H1 (cell line): ENCODE data around the gene FGFRL1. TPM values are rescaled to one million over a fixed set of nuclear protein-coding genes. Genes with fewer than 3 reads are reported as not detected.

Experiments used
- CTCF ChIA-PET: fragments of 300-600 bp; sonication (Branson Sonifier 250); formaldehyde crosslinking; loops from one replicate; lab custom pipeline; 2021; ENCODE audit not compliant: partially characterized antibody; lab: Charles Lee
- POLR2A ChIA-PET: fragments of 300-600 bp; sonication (Branson Sonifier 250); formaldehyde crosslinking; loops from one replicate; lab custom pipeline; 2021; ENCODE audit warnings: inconsistent platforms; ENCODE audit not compliant: partially characterized antibody; lab: Charles Lee
- DNase-seq, 2 experiments: peaks; one replicate each; pipeline versions ENCODE4 v3.0.0 to v3.0.0-alpha.2; 2010 to 2022; ENCODE audit warnings: low spot score in 2 of 2, low read depth in 1 of 2, mixed read lengths in 1 of 2
- FAIRE-seq: peaks from 2 replicates; lab custom pipeline; 2011; peaks lifted over from hg19 to GRCh38; lab: Jason Lieb, UNC
- H2AFZ ChIP-seq: 2 replicates; pipeline ENCODE4 v1.8.1; 2012; ENCODE audit warnings: low read length, inconsistent platforms
- H2AK5ac ChIP-seq: 2 replicates; pipeline ENCODE4 v1.6.1; 2013; ENCODE audit warnings: low read depth, low read length
- H2BK120ac ChIP-seq: replicated peaks from 2 replicates; pipeline ENCODE3; 2013; ENCODE audit warnings: low read depth, low read length, inconsistent platforms
- H2BK12ac ChIP-seq: 2 replicates; pipeline ENCODE4 v1.6.1; 2013; ENCODE audit warnings: low read depth, low read length
- H2BK15ac ChIP-seq: 2 replicates; pipeline ENCODE4 v1.6.1; 2013; ENCODE audit warnings: low read length
- H2BK20ac ChIP-seq: 2 replicates; pipeline ENCODE4 v1.6.1; 2013; ENCODE audit warnings: low read length
- H2BK5ac ChIP-seq: 2 replicates; pipeline ENCODE4 v1.6.1; 2013; ENCODE audit warnings: low read depth, low read length
- H3K14ac ChIP-seq: 2 replicates; pipeline ENCODE4 v1.6.1; 2013; ENCODE audit warnings: inconsistent platforms; ENCODE audit not compliant: insufficient read length
- H3K18ac ChIP-seq: 2 replicates; pipeline ENCODE4 v1.6.1; 2013; ENCODE audit warnings: low read length; ENCODE audit errors: extremely low read depth
- H3K23ac ChIP-seq: 2 replicates; pipeline ENCODE4 v1.6.1; 2013; ENCODE audit warnings: inconsistent platforms; ENCODE audit not compliant: insufficient read length
- H3K23me2 ChIP-seq: 2 replicates; pipeline ENCODE4 v1.6.1; 2013; ENCODE audit warnings: low read depth, low read length
- H3K27ac ChIP-seq: 2 replicates; pipeline ENCODE4 v1.6.1; 2011; ENCODE audit warnings: low read depth, low read length, inconsistent platforms
- H3K27me3 ChIP-seq, 4 experiments: replicated peaks in 1 of 4; 1 replicate in 1 of 4; 2 replicates in 3 of 4; pipeline versions ENCODE4 v1.6.1 to v1.8.1; 2011 to 2013; ENCODE audit warnings: low read length in 3 of 4, mild to moderate bottlenecking in 3 of 4, inconsistent platforms in 2 of 4, mixed read lengths in 2 of 4, moderate library complexity in 1 of 4; ENCODE audit not compliant: control insufficient read depth in 3 of 4, insufficient read depth in 3 of 4; ENCODE audit errors: extremely low read depth in 1 of 4
- H3K36me3 ChIP-seq, 4 experiments: 2 replicates each; pipeline versions ENCODE4 v1.6.1 to v1.8.1; 2011 to 2013; ENCODE audit warnings: mild to moderate bottlenecking in 4 of 4, low read length in 3 of 4, moderate library complexity in 2 of 4, control low read depth in 1 of 4, inconsistent platforms in 1 of 4; ENCODE audit not compliant: insufficient read depth in 4 of 4, control insufficient read depth in 2 of 4
- H3K4ac ChIP-seq: replicated peaks from 2 replicates; pipeline ENCODE3; 2013; ENCODE audit warnings: low read length, low read depth, mixed read lengths, inconsistent platforms; ENCODE audit not compliant: insufficient read length
- H3K4me1 ChIP-seq, 4 experiments: replicated peaks in 1 of 4; 1 replicate in 1 of 4; 2 replicates in 3 of 4; pipeline versions ENCODE4 v1.6.1 to v1.8.1; 2011 to 2013; ENCODE audit warnings: low read length in 3 of 4, inconsistent platforms in 2 of 4, mixed read lengths in 1 of 4; ENCODE audit not compliant: insufficient read depth in 4 of 4, control insufficient read depth in 3 of 4
- H3K4me2 ChIP-seq, 2 experiments: 2 replicates each; pipeline versions ENCODE4 v1.6.1 to v1.8.1; 2011 to 2013; ENCODE audit warnings: low read depth in 2 of 2, low read length in 2 of 2, control low read depth in 1 of 2, inconsistent platforms in 1 of 2, mild to moderate bottlenecking in 1 of 2; ENCODE audit not compliant: insufficient read depth in 1 of 2
- H3K4me3 ChIP-seq, 4 experiments: fragments of 200-600, 300-600 bp in 1 of 4; sonication (generic), shearing (Covaris generic), sonication (Bioruptor Twin) in 1 of 4; 2 replicates each; pipeline versions ENCODE4 v1.5.1 to v1.8.1; 2011 to 2016; ENCODE audit warnings: low read length in 4 of 4, low read depth in 3 of 4, control low read depth in 2 of 4, inconsistent platforms in 2 of 4, mild to moderate bottlenecking in 2 of 4, mixed read lengths in 1 of 4, moderate library complexity in 1 of 4; ENCODE audit not compliant: insufficient read depth in 2 of 4; ENCODE audit errors: extremely low read depth in 1 of 4
- H3K56ac ChIP-seq: replicated peaks from 2 replicates; pipeline ENCODE3; 2013; ENCODE audit warnings: low read depth, mild to moderate bottlenecking, mixed read lengths, low read length, inconsistent platforms; ENCODE audit not compliant: insufficient read length
- H3K79me1 ChIP-seq: 2 replicates; pipeline ENCODE4 v1.6.1; 2013; ENCODE audit warnings: low read depth, low read length, control low read depth
- H3K79me2 ChIP-seq, 2 experiments: 2 replicates each; pipeline versions ENCODE4 v1.6.1 to v1.8.1; 2012 to 2013; ENCODE audit warnings: low read length in 2 of 2, mild to moderate bottlenecking in 2 of 2, inconsistent platforms in 1 of 2; ENCODE audit not compliant: insufficient read depth in 2 of 2, control insufficient read depth in 1 of 2
- H3K9ac ChIP-seq, 4 experiments: replicated peaks in 1 of 4; 1 replicate in 1 of 4; 2 replicates in 3 of 4; pipeline versions ENCODE4 v1.6.1 to v1.8.1; 2011 to 2013; ENCODE audit warnings: low read depth in 3 of 4, low read length in 3 of 4, control low read depth in 2 of 4, mild to moderate bottlenecking in 2 of 4, moderate library complexity in 2 of 4, inconsistent platforms in 1 of 4; ENCODE audit errors: extremely low read depth in 1 of 4
- H3K9me3 ChIP-seq, 2 experiments: 2 replicates each; pipeline versions ENCODE4 v1.6.1 to v1.8.1; 2012 to 2013; ENCODE audit warnings: mild to moderate bottlenecking in 2 of 2, moderate library complexity in 2 of 2, control low read depth in 1 of 2, inconsistent platforms in 1 of 2, low read depth in 1 of 2, low read length in 1 of 2, mixed read lengths in 1 of 2; ENCODE audit not compliant: insufficient read depth in 2 of 2
- H4K20me1 ChIP-seq, 2 experiments: replicated peaks in 1 of 2; 2 replicates each; pipeline versions ENCODE3 to v1.8.1; 2011 to 2013; ENCODE audit warnings: inconsistent platforms in 2 of 2, low read length in 2 of 2, mild to moderate bottlenecking in 1 of 2; ENCODE audit not compliant: insufficient read depth in 2 of 2, control insufficient read depth in 1 of 2
- H4K5ac ChIP-seq: 2 replicates; pipeline ENCODE4 v1.6.1; 2013; ENCODE audit warnings: low read length, low read depth, mixed read lengths, inconsistent platforms; ENCODE audit not compliant: insufficient read length
- H4K8ac ChIP-seq: 2 replicates; pipeline ENCODE4 v1.8.0; 2013; ENCODE audit warnings: mild to moderate bottlenecking, moderate library complexity, low read length, inconsistent platforms; ENCODE audit not compliant: insufficient read depth; ENCODE audit errors: extremely low read depth
- H4K91ac ChIP-seq: replicated peaks from 2 replicates; pipeline ENCODE3; 2013; ENCODE audit warnings: low read length, mixed read lengths, inconsistent platforms; ENCODE audit not compliant: insufficient read length
- CREB1 ChIP-seq: IDR thresholded peaks from 2 replicates; pipeline ENCODE4 v1.6.1; 2012; ENCODE audit warnings: inconsistent platforms
- EGR1 ChIP-seq: IDR thresholded peaks from 2 replicates; pipeline ENCODE4 v1.6.1; 2011; ENCODE audit warnings: low read depth, low read length, borderline replicate concordance
- EP300 ChIP-seq, 2 experiments: IDR thresholded peaks; 1 replicate in 1 of 2; 2 replicates in 1 of 2; pipeline ENCODE4 v1.6.1; 2011 to 2012; ENCODE audit warnings: low read depth in 2 of 2, low read length in 2 of 2, mild to moderate bottlenecking in 2 of 2, borderline replicate concordance in 1 of 2, inconsistent platforms in 1 of 2, moderate library complexity in 1 of 2
- EZH2 ChIP-seq: fragments of 200-600 bp; sonication (generic); IDR thresholded peaks from 2 replicates; pipeline ENCODE4 v1.7.1; 2012; ENCODE audit warnings: low read depth, mild to moderate bottlenecking, moderate library complexity, low read length, inconsistent platforms; ENCODE audit not compliant: severe bottlenecking
- PHF8 ChIP-seq: fragments of 200-600 bp; sonication (generic); conservative IDR thresholded peaks from 2 replicates; pipeline ENCODE4 v1.7.1; 2012; ENCODE audit warnings: low read depth, mild to moderate bottlenecking, inconsistent platforms, low read length, moderate library complexity
- POLR2AphosphoS5 ChIP-seq: IDR thresholded peaks from 2 replicates; pipeline ENCODE4 v1.6.1; 2011; ENCODE audit warnings: low read depth, low read length
- POU5F1 ChIP-seq: IDR thresholded peaks from 2 replicates; pipeline ENCODE4 v1.6.1; 2011; ENCODE audit warnings: low read depth, mild to moderate bottlenecking, low read length, moderate library complexity
- SP1 ChIP-seq: IDR thresholded peaks from 2 replicates; pipeline ENCODE4 v1.6.1; 2011; ENCODE audit warnings: low read depth, low read length
- SP2 ChIP-seq: IDR thresholded peaks from 2 replicates; pipeline ENCODE4 v1.6.1; 2012; ENCODE audit warnings: mild to moderate bottlenecking, low read length, inconsistent platforms
- SP4 ChIP-seq: IDR thresholded peaks from 2 replicates; pipeline ENCODE4 v1.6.1; 2012; ENCODE audit warnings: low read length, inconsistent platforms
- TAF7 ChIP-seq: optimal IDR thresholded peaks from 2 replicates; pipeline ENCODE3; 2011; ENCODE audit warnings: low read depth, mild to moderate bottlenecking, inconsistent platforms, low read length, moderate library complexity, borderline replicate concordance
- ZNF274 ChIP-seq: IDR thresholded peaks from 2 replicates; pipeline ENCODE4 v1.7.0; 2012; ENCODE audit warnings: low read length, borderline replicate concordance; ENCODE audit errors: extremely low read depth
- WGBS, 2 experiments: shearing (Covaris generic) in 1 of 2; methylation state at CpG; one replicate each; pipeline versions ENCODE4 v1.1.6 to v1.1.7; 2013 to 2015; ENCODE audit warnings: low lambda C conversion rate in 2 of 2, mixed read lengths in 2 of 2, inconsistent platforms in 1 of 2, low coverage in 1 of 2, missing lambda C conversion rate in 1 of 2; ENCODE audit not compliant: insufficient replicate concordance in 2 of 2, insufficient coverage in 1 of 2, insufficient read length in 1 of 2; ENCODE audit errors: extremely low coverage in 1 of 2, missing lambda C conversion rate in 1 of 2; 5-methylcytosine and 5-hydroxymethylcytosine counted together
- polyA plus RNA-seq, 7 experiments: library from polyadenylated mRNA; depleted of rRNA in 3 of 7; stranded (reverse) in 5 of 7; unstranded in 2 of 7; fragments of >200 nt in 5 of 7; fragments of 200-250 nt in 2 of 7; gene quantifications; 1 replicate in 5 of 7; 2 replicates in 1 of 7; 4 replicates in 1 of 7; pipeline versions ENCODE4 v1.2.1 to v1.2.3, GENCODE V29; 2011 to 2013; ENCODE audit warnings: missing spikeins in 2 of 7, mixed read lengths in 2 of 7
- total RNA-seq: library from RNA; stranded (reverse); fragmentation: NEBNext Ultra II Directional; extraction: Animal tissue kit (Norgen Biotek cat#: 25700); gene quantifications from 2 replicates; pipeline ENCODE4 v1.2.1, GENCODE V29; 2021
- TF ChIP-seq, protein P1 (sequence below): IDR thresholded peaks from 2 replicates; pipeline ENCODE4 v1.6.1; 2011; ENCODE audit warnings: low read length, improper control_type of control experiment
- TF ChIP-seq, protein P2 (sequence below): IDR thresholded peaks from 2 replicates; pipeline ENCODE4 v1.6.1; 2012; ENCODE audit warnings: inconsistent platforms

Gene FGFRL1
- total and polyA plus RNA-seq, 2 of the 8 experiments (the other 6 are each of a cell fraction or from before 2014, with no cell fraction given) = 18.9 to 34.6 TPM

DNA sequence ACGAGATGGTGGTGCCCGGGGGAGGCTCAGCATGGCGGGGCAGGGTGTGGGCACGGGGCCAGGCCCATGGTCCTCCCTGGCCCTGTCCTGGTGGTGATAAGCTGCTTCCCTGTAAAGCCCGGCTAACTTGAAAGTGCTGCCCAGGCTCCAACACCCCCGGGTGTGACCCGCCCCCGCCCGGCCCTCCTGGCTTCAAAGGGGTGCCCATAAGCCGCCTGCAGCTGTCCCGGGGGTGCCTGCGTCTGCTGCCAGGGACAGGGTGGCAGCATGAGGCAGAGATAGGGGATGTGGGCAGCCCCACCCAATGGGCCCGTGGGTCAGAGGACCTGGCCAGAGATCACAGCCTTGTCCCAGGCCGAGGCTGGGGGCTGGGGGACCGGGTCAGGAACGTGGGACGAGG is 18.1 kb downstream of the FGFRL1 start:
- Histone ChIP-seq H2BK12ac (no peak overlapping the region), H4K91ac (peak overlapping the region; percentile 65), H4K8ac (no peak overlapping the region), H2BK5ac (no peak overlapping the region), H3K4me2 (no peak overlapping the region), H3K4ac (no peak overlapping the region), H3K79me1 (no peaks in the 10 kb centered on the region), H3K36me3 (peaks cover 0 to 9% (median 8%) of the 10 kb centered on the region in 4 experiments; a peak in 5 of 8 replicates), H2BK120ac (no peak overlapping the region), H3K23me2 (no peaks in the 10 kb centered on the region; the same call in 1 of the 2 replicates), H2BK15ac (no peak overlapping the region), H2AFZ (no peak overlapping the region), H4K20me1 (peaks cover 0 to 11% of the 10 kb centered on the region in 2 experiments), H3K9me3 (no peaks in the 10 kb centered on the region), H3K9ac (no peak overlapping the region), H3K79me2 (no peaks in the 10 kb centered on the region), H3K4me3 (no peak overlapping the region), H3K56ac (no peak overlapping the region), H3K4me1 (peaks cover 0 to 12% (median 4%) of the 10 kb centered on the region in 4 experiments; a peak in 4 of 7 replicates), H2AK5ac (no peak overlapping the region), H3K14ac (no peak overlapping the region), H2BK20ac (no peak overlapping the region; the same call in 1 of the 2 replicates), H4K5ac (no peak overlapping the region), H3K27ac (no peak overlapping the region), H3K18ac (no peak overlapping the region), H3K23ac (no peak overlapping the region), H3K27me3 (0 out of 7 replicates have a peak, but pooled peaks cover 0 to 5% (median 0%) of the 10 kb centered on the region in 4 experiments)
- FAIRE-seq (no peak), DNase-seq (no peak)
- WGBS, 2 experiments = 95% methylated on average over 10 of the region's 17 CpGs; no CpG with 5 or more reads in 1 of the 2 experiments
- POLR2A ChIA-PET = no interaction called here
- CTCF ChIA-PET = no interaction called here
- TF ChIP-seq, protein P1, sequence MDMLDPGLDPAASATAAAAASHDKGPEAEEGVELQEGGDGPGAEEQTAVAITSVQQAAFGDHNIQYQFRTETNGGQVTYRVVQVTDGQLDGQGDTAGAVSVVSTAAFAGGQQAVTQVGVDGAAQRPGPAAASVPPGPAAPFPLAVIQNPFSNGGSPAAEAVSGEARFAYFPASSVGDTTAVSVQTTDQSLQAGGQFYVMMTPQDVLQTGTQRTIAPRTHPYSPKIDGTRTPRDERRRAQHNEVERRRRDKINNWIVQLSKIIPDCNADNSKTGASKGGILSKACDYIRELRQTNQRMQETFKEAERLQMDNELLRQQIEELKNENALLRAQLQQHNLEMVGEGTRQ = no peak
- TF ChIP-seq PHF8 (no peak), POU5F1 (no peak), ZNF274 (no peak), POLR2AphosphoS5 (no peak), CREB1 (no peak), SP1 (no peak), EZH2 (no peak), EGR1 (no peak), EP300 (IDR thresholded peaks at IDR 0.05; ENCODE audit: borderline replicate concordance in 1 of 2, low read depth in 2 of 2, low read length in 2 of 2) (no peak), TAF7 (no peak), SP2 (no peak), SP4 (no peak)
- TF ChIP-seq, protein P2, sequence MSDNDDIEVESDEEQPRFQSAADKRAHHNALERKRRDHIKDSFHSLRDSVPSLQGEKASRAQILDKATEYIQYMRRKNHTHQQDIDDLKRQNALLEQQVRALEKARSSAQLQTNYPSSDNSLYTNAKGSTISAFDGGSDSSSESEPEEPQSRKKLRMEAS = no peak
